ENCODE data around the gene CDC20B. TPM values are rescaled to one million over a fixed set of nuclear protein-coding genes. Genes with fewer than 3 reads are reported as not detected.

CDC20B gene
- total RNA-seq, result not detected in 2 replicates

GRCh38 chr5:55172937-55173686 is at the start of gene CDC20B:
TSS of gene CDC20B (minus strand) at chr5:55173177. CDS start at chr5:55173000, 177 bp downstream.

GRCh38 chr5:55159763-55160492 is 13.0 kb downstream of the CDC20B start, which contains the start of gene GPX8:
TSS of gene GPX8 (plus strand) at chr5:55160171. CDS start at chr5:55160193, 22 bp downstream.

GRCh38 chr5:55102348-55102747 is 70.6 kb downstream of the CDC20B start, which contains the start of gene GZMA:
TSS of gene GZMA (plus strand) at chr5:55102646. CDS start at chr5:55102683, 37 bp downstream.

Other genes starting within 250 kb of the CDC20B start
- not detected in 2 replicates for gene ESM1, start 187.6 kb downstream of the CDC20B start, total RNA-seq
- gene GZMK, start 148.9 kb downstream of the CDC20B start, total RNA-seq, result not detected in 2 replicates
- gene GZMA, start 70.5 kb downstream of the CDC20B start, total RNA-seq, result not detected in 2 replicates
- 28.5 and 40.4 TPM in 2 replicates for gene GPX8, start 13.0 kb downstream of the CDC20B start, total RNA-seq
- 0.27 TPM in 1 of 2 replicates, not detected in the other for gene MCIDAS, start 54.1 kb upstream of the CDC20B start, total RNA-seq
- gene CCNO, start 60.4 kb upstream of the CDC20B start, total RNA-seq, result 8.5 and 8.8 TPM in 2 replicates
- gene DHX29, start 134.5 kb upstream of the CDC20B start, total RNA-seq, result 19.2 and 25.3 TPM in 2 replicates
- gene MTREX, start 134.8 kb upstream of the CDC20B start, total RNA-seq, result 82.2 and 84.2 TPM in 2 replicates

Measured in hair follicular keratinocyte (primary cell).